Gastroesophageal sphincter (tissue), 3 donors: ENCODE data around the gene ZMYND19.

Experiments
- CTCF ChIP-seq, 4 experiments: fragments of 200-600 bp in 2 of 4; fragments of 450-650 bp in 2 of 4; sonication (generic) in 1 of 4; IDR thresholded peaks; one replicate each; pipeline ENCODE4 v1.5.1; 2017 to 2019; ENCODE audit warnings: antibody characterized with exemption in 4 of 4, mild to moderate bottlenecking in 2 of 4, moderate library complexity in 2 of 4
- POLR2A ChIP-seq, 2 donors: fragments of 450-650 bp; IDR thresholded peaks; one replicate each; pipeline ENCODE4 v1.6.1; 2017; ENCODE audit warnings: antibody characterized with exemption in 2 of 2, mild to moderate bottlenecking in 2 of 2, moderate library complexity in 1 of 2

GRCh38 chr9:137615387-137615871, 25.1 kb upstream of the ZMYND19 start:
- TF ChIP-seq CTCF (IDR thresholded peaks at IDR 0.05) (no peak), POLR2A (IDR thresholded peaks at IDR 0.05) (no peak)
